Suprapubic skin (tissue), 4 donors: ENCODE data around the gene SUZ12. TPM values are rescaled to one million over a fixed set of nuclear protein-coding genes. Genes with fewer than 3 reads are reported as not detected.
"Not testable (repeated sequence)": the region's sequence is repeated elsewhere in the genome, so short reads cannot be mapped to it uniquely, and the experiment has no call there.

Source experiments
- DNase-seq, 2 donors: peaks; one replicate each; pipeline ENCODE4 v3.0.0-alpha.2; 2019; ENCODE audit warnings: low spot score in 2 of 2
- H3K27ac ChIP-seq: fragments of 200-600 bp; sonication (generic); one replicate; pipeline ENCODE4 v1.5.1; 2019
- H3K27me3 ChIP-seq: fragments of 200-600 bp; sonication (generic); one replicate; pipeline ENCODE4 v1.5.1; 2019
- H3K36me3 ChIP-seq: fragments of 200-600 bp; sonication (generic); one replicate; pipeline ENCODE4 v1.5.1; 2019
- H3K4me1 ChIP-seq: fragments of 200-600 bp; sonication (generic); one replicate; pipeline ENCODE4 v1.5.1; 2019
- H3K4me3 ChIP-seq: fragments of 200-600 bp; sonication (generic); one replicate; pipeline ENCODE4 v1.5.1; 2019; ENCODE audit warnings: mild to moderate bottlenecking
- H3K9me3 ChIP-seq: fragments of 200-600 bp; sonication (generic); one replicate; pipeline ENCODE4 v1.5.1; 2019
- EP300 ChIP-seq: sonication (generic); formaldehyde crosslinking; IDR thresholded peaks from one replicate; pipeline ENCODE4 v1.6.1; 2017; ENCODE audit warnings: antibody characterized with exemption
- POLR2A ChIP-seq, 2 donors: fragments of 450-650 bp; IDR thresholded peaks; one replicate each; pipeline ENCODE4 v1.6.1; 2017; ENCODE audit warnings: antibody characterized with exemption in 2 of 2, mild to moderate bottlenecking in 2 of 2, moderate library complexity in 2 of 2
- POLR2AphosphoS5 ChIP-seq, 3 donors: sonication (generic); formaldehyde crosslinking; IDR thresholded peaks; one replicate each; pipeline ENCODE4 v1.6.1; 2017; ENCODE audit warnings: antibody characterized with exemption in 3 of 3
- WGBS: methylation state at CpG from one replicate; pipeline ENCODE4 v1.1.5; 2018; 5-methylcytosine and 5-hydroxymethylcytosine counted together
- total RNA-seq, 4 donors: library from RNA; depleted of rRNA; stranded (reverse); fragments of >200 nt; gene quantifications; one replicate each; pipeline ENCODE4 v1.1.0, GENCODE V29; 2016
- TF ChIP-seq, protein P1 (sequence below), 2 donors: fragments of 200-600 bp in 1 of 2; fragments of 450-650 bp in 1 of 2; sonication (generic) in 1 of 2; IDR thresholded peaks; one replicate each; pipeline ENCODE4 v1.5.1; 2016 to 2019; ENCODE audit warnings: antibody characterized with exemption in 2 of 2, mild to moderate bottlenecking in 1 of 2, moderate library complexity in 1 of 2

The SUZ12 gene
- total RNA-seq, 4 donors from 2014 or later, result 11.5 to 24.4 (median 14.9) TPM

DNA sequence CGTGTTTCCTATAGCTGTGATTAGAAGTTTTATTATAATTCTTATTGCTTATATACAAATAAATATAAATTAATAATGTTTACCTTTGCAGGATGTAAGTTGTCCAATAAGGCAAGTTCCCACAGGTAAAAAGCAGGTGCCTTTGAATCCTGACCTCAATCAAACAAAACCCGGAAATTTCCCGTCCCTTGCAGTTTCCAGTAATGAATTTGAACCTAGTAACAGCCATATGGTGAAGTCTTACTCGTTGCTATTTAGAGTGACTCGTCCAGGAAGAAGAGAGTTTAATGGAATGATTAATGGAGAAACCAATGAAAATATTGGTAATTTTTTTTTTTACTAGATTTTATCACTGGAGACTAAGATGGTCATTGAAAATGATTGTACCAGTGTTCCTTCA lies 38.6 kb downstream of the SUZ12 start:
- peaks cover 38% of the 10 kb centered on the region for H3K36me3 ChIP-seq
- not testable (repeated sequence) for H3K9me3 ChIP-seq, DNase-seq, H3K27ac ChIP-seq, H3K4me1 ChIP-seq, H3K27me3 ChIP-seq, H3K4me3 ChIP-seq
- 85% methylated on average over 5 of the region's 5 CpGs for WGBS

DNA sequence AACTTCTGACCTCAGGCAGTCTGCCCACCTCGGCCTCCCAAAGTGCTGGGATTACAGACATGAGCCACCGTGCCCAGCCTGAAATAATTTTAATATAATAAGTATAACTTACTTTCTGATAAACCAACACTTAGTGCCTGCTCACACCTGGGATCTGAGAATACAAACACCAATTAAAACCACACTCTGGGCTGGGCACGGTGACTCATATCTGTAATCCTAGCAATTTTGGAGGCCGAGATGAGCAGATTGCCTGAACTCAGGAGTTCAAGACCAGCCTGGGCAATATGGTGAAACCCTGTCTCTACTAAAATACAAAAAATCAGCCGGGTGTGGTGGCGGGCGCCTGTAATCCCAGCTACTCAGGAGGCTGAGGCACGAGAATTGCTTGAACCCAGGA lies 55.0 kb downstream of the SUZ12 start:
- H3K4me3 ChIP-seq, H3K27me3 ChIP-seq, DNase-seq, H3K9me3 ChIP-seq, H3K27ac ChIP-seq, H3K4me1 ChIP-seq: not testable (repeated sequence)
- WGBS, result 92% methylated on average over 8 of the region's 8 CpGs
- H3K36me3 ChIP-seq, result peaks cover 97% of the 10 kb centered on the region

GRCh38 chr17:31997005-31997404 lies 60.2 kb downstream of the SUZ12 start:
- Histone ChIP-seq H3K36me3 (peaks cover 65% of the 10 kb centered on the region), H3K9me3 (no peaks in the 10 kb centered on the region), H3K4me3 (no peak overlapping the region), H3K4me1 (no peaks in the 10 kb centered on the region), H3K27me3 (no peaks in the 10 kb centered on the region), H3K27ac (no peak overlapping the region)
- no peak for DNase-seq
- TF ChIP-seq POLR2A (IDR thresholded peaks at IDR 0.05) (no peak), EP300 (no peak), POLR2AphosphoS5 (IDR thresholded peaks at IDR 0.05) (no peak)
- TF ChIP-seq, protein P1, sequence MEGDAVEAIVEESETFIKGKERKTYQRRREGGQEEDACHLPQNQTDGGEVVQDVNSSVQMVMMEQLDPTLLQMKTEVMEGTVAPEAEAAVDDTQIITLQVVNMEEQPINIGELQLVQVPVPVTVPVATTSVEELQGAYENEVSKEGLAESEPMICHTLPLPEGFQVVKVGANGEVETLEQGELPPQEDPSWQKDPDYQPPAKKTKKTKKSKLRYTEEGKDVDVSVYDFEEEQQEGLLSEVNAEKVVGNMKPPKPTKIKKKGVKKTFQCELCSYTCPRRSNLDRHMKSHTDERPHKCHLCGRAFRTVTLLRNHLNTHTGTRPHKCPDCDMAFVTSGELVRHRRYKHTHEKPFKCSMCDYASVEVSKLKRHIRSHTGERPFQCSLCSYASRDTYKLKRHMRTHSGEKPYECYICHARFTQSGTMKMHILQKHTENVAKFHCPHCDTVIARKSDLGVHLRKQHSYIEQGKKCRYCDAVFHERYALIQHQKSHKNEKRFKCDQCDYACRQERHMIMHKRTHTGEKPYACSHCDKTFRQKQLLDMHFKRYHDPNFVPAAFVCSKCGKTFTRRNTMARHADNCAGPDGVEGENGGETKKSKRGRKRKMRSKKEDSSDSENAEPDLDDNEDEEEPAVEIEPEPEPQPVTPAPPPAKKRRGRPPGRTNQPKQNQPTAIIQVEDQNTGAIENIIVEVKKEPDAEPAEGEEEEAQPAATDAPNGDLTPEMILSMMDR (IDR thresholded peaks at IDR 0.05), result no peak
- 94% methylated on average over 6 of the region's 6 CpGs for WGBS

GRCh38 chr17:32006957-32007462 lies 70.2 kb downstream of the SUZ12 start, which contains the start of gene LRRC37B:
Gene LRRC37B (plus strand): TSS chr17:32007383. CDS start chr17:32021393, 14,010 bp downstream.
- Histone ChIP-seq H3K27ac (peak within 1 kb of the TSS; percentile 89), H3K4me1 (peaks cover 26% of the 10 kb centered on the region), H3K4me3 (peak within 1 kb of the TSS; percentile 97), H3K36me3 (no peaks in the 10 kb centered on the region), H3K27me3 (no peaks in the 10 kb centered on the region), H3K9me3 (no peaks in the 10 kb centered on the region)
- no peak for TF ChIP-seq POLR2A (IDR thresholded peaks at IDR 0.05)
- peak in 1 of 3 donors; percentile 56 for TF ChIP-seq POLR2AphosphoS5 (IDR thresholded peaks at IDR 0.05)
- no peak for TF ChIP-seq EP300
- TF ChIP-seq, protein P1 (IDR thresholded peaks at IDR 0.05), result peak; percentile 79 to 98
- WGBS, result 0% methylated on average over 15 of the region's 51 CpGs
- DNase-seq, result peak; percentile 90 to 91

GRCh38 chr17:32007463-32008298 lies 70.9 kb downstream of the SUZ12 start:
- 0% methylated on average over 38 of the region's 80 CpGs for WGBS
- H3K9me3 ChIP-seq, result no peaks in the 10 kb centered on the region
- TF ChIP-seq, protein P1 (IDR thresholded peaks at IDR 0.05), result no peak
- TF ChIP-seq POLR2AphosphoS5 (IDR thresholded peaks at IDR 0.05) (no peak), POLR2A (IDR thresholded peaks at IDR 0.05) (no peak), EP300 (no peak)
- no peaks in the 10 kb centered on the region for H3K27me3 ChIP-seq
- H3K36me3 ChIP-seq, result no peaks in the 10 kb centered on the region
- peak in 1 of 2 donors; percentile 67 for DNase-seq
- H3K4me3 ChIP-seq, result peak overlapping the region; percentile 97
- peak overlapping the region; percentile 89 for H3K27ac ChIP-seq
- peaks cover 26% of the 10 kb centered on the region for H3K4me1 ChIP-seq

GRCh38 chr17:32009262-32009542 lies 72.4 kb downstream of the SUZ12 start:
- WGBS, result 92% methylated on average over 2 of the region's 2 CpGs
- peak overlapping the region; percentile 97 for H3K4me3 ChIP-seq

More at GRCh38 chr17:32009262-32009542, 72.4 kb downstream of the SUZ12 start:
- Histone ChIP-seq H3K9me3 (no peaks in the 10 kb centered on the region), H3K4me1 (peaks cover 26% of the 10 kb centered on the region), H3K27me3 (no peaks in the 10 kb centered on the region), H3K36me3 (no peaks in the 10 kb centered on the region), H3K27ac (no peak overlapping the region)
- DNase-seq, result no peak
- no peak for TF ChIP-seq EP300
- TF ChIP-seq, protein P1 (IDR thresholded peaks at IDR 0.05), result no peak
- no peak for TF ChIP-seq POLR2A (IDR thresholded peaks at IDR 0.05)
- no peak for TF ChIP-seq POLR2AphosphoS5 (IDR thresholded peaks at IDR 0.05)
